Stimulated activated CD8-positive, alpha-beta memory T cell treated with anti-CD3 and anti-CD28 coated beads, Interleukin-4, amount 100 ng/mL, for 4 hours (primary cell): Measurements from ENCODE around the gene FER.
"Not testable (repeated sequence)": the region's sequence is repeated elsewhere in the genome, so short reads cannot be mapped to it uniquely, and the experiment has no call there.

Experiments
- DNase-seq, 2 donors: peaks; one replicate each; pipeline ENCODE4 v3.0.0-alpha.2; 2020; ENCODE audit warnings: low read depth in 2 of 2, low spot score in 1 of 2

FER gene

GRCh38 chr5:108747111-108747773 is 455 bp upstream of the FER start:
- no peak for DNase-seq

GRCh38 chr5:108748401-108749127 is 867 bp downstream of the FER start:
- DNase-seq = peak; percentile 93 to 96

GRCh38 chr5:108749128-108749861 is 1.6 kb downstream of the FER start:
- no peak for DNase-seq

- no peak for DNase-seq
Observed at GRCh38 chr5:108753331-108753730, 5.6 kb downstream of the FER start.

DNA sequence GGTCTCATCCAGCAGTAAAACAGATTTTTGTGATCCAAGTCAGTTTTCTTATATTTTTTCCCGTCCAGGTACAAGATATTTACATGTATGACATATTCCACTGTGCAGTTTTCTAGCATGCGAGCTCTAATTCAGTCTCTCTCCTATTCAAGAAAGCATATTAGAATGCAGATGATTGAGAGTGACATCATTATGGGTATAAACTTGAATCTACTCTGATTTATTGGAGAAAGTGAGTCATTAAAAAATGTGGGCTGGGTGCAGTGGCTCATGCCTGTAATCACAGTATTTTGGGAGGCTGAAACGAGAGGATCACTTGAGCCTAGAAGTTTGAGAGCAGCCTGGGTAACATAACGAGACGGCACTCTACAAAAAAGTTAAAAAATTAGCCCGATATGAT is 6.2 kb downstream of the FER start:
- DNase-seq = no peak

DNA sequence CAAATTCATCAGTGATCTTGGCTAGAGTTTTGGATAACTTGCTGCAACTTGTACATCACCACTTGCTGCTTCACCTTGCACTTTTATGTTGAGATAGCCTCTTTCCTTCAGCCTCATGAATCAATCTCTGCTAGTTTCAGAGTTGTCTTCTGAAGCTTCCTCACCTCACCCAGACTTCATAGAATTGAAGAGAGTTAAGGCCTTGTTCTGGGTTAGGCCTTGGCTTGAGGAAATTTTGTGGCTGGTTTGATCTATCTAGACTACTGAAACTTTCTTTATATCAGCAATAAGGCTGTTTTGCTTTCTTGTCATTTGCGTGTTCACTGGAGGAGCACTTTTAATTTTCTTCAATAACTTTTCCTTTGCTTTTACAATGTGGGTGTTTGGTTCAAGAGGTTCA is 12.8 kb downstream of the FER start:
- DNase-seq = no peak

DNA sequence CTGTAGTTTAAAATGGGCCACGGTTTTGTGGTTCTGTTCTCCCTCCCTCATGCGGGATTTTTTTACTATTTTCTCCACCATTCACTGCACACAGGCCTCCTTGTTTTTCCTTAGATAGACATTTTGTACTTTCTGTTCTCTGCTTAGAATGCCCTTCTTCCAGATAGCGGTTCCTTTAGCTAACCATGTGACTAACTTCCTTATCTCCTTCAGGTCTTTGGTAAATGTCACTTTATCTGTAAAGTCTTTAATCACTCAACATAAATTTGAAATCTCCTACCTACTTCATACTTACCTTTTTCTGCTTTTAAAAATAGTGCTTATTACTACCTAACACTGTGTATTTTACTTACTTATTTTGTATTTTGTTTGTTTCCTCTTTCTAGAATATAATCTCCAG is 15.0 kb downstream of the FER start:
- no peak for DNase-seq

- no peak for DNase-seq
Observed at GRCh38 chr5:108763222-108763916, 15.7 kb downstream of the FER start.

DNA sequence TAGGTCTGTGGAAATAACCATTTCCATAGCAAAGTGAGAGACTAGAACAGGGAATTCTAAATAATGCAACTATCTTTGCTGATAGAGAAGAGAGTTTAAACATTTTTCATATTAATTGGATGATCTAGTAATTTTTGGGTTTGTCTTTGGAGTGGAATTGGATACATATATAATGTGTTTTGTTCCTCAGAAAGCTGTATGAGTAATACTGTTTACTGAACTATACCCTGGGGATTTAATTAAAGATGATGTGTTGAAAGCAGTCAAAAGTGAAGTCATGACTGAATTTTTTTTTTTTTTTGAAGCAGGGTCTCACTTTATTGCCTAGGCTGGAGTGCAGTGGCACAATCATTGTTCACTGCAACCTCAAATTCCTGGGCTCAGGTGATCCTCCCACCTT is 17.9 kb downstream of the FER start:
- DNase-seq = no peak

GRCh38 chr5:108766916-108767315 is 19.2 kb downstream of the FER start:
- not testable (repeated sequence) for DNase-seq

GRCh38 chr5:108769352-108769751 is 21.7 kb downstream of the FER start:
- DNase-seq = no peak

DNA sequence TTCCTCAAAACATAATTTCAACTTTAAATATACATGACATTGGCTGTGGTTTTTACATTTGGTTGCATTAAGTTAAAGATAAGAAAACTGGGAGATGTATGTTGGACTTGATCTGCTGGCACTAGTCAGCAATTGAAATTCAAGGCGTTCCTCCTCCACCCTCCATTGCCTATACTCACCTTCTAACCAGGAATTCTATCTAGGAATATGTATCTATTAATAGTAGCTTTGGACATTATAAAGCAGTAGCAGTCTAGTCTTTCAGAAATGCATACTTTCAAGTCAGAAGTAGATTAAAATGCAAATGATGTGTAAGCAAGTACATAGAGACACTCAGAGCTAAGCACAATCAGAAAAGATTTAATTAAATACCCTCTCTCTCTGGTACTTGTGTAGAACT is 24.9 kb downstream of the FER start:
- no peak for DNase-seq

GRCh38 chr5:108773330-108773729 is 25.6 kb downstream of the FER start:
- DNase-seq = no peak

DNA sequence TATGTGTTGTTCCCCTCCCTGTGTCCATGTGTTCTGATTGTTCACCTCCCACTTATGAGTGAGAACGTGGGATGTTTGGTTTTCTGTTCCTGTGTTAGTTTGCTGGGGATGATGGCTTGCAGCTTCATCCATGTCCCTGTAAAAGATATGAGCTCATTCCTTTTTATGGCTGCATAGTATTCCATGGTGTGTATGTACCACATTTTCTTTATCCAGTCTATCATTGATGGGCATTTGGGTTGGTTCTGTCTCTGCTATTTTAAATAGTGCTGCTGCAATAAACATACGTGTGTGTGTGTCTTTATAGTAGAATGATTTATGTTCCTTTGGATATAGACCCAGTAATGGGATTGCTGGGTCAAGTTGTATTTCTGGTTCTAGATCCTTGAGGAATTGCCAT is 26.4 kb downstream of the FER start:
- not testable (repeated sequence) for DNase-seq

GRCh38 chr5:108777582-108777981 is 29.9 kb downstream of the FER start:
- DNase-seq = not testable (repeated sequence)

GRCh38 chr5:108784577-108784976 is 36.9 kb downstream of the FER start:
- not testable (repeated sequence) for DNase-seq

DNA sequence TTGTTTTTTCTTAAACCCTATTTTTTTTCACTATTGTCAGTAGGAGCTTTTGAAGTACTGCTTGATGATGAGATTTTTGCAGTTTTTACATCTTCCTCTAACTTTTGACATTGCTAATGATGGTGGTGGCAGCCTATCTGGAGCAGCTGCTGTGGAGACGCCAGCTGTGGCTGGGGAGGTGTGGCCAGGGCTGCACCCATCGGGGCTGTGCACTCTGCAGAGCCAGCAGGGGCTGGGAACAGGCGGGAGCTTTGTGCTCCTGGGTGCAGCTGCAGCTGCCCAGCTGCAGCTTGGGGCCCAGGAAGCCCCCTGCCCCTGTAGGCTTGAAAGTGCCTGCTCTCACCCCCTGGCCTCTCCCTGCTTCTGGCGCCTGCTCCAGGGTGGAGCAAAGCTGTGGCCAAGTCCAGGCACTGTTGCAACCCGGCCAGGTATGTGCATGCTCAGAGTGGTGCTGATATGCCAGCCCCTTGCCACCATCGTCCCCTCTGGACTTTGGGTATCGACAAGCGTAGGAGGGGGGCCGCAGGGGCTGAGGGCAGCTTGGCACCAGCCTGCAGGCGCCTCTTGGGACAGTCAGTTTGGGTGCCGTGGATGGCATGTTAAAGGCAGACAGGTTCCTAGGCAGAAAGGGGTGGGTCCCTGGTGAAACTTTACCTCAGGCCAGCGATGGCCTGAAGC is 39.2 kb downstream of the FER start:
- no peak for DNase-seq

GRCh38 chr5:108788142-108788541 is 40.4 kb downstream of the FER start:
- DNase-seq = no peak

DNA sequence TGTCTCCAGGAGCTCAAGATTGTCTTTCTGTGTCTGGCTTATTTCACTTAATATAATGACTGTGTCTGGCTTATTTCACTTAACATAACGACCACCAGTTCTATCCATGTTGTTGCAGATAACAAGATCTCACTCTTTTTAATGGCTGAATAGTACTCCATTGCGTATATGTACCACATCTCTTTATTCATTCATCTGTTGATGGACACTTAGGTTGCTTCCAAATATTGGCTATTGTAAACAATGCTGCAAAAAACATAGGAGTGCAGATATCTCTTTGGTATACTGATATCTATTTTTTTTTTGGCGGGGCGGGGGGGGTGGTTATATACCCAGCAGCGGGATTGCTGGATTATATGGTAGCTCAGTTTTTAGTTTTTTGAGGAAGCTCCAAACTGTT is 45.5 kb downstream of the FER start:
- no peak for DNase-seq

GRCh38 chr5:108794349-108794748 is 46.7 kb downstream of the FER start:
- not testable (repeated sequence) for DNase-seq

GRCh38 chr5:108797396-108797795 is 49.7 kb downstream of the FER start:
- no peak for DNase-seq
